Right lobe of liver (tissue), 6 donors: ENCODE measurements around the gene ART4. TPM values are rescaled to one million over a fixed set of nuclear protein-coding genes. Genes with fewer than 3 reads are reported as not detected.

Experiments
- ATAC-seq, 4 donors: fragments of 200-7000 bp; cut with Tn5 transposase; one replicate each; pipeline ENCODE4 v1.9.1; 2020; ENCODE audit warnings: mild to moderate bottlenecking in 4 of 4, moderate library complexity in 4 of 4
- DNase-seq, 3 donors: peaks; one replicate each; pipeline ENCODE4 v3.0.0-alpha.2; 2020
- H3K27ac ChIP-seq, 3 donors: fragments of 200-600 bp; one replicate each; pipeline ENCODE4 v1.8.0; 2022
- H3K27me3 ChIP-seq, 2 donors: fragments of 200-600 bp; one replicate each; pipeline ENCODE4 v1.8.0; 2022
- H3K36me3 ChIP-seq, 4 donors: fragments of 200-600 bp; sonication (generic) in 1 of 4; one replicate each; pipeline versions ENCODE4 v1.5.1 to v1.8.0; 2017 to 2022; ENCODE audit warnings: control low read depth in 1 of 4
- H3K4me1 ChIP-seq, 4 donors: fragments of 200-600 bp; sonication (generic) in 1 of 4; one replicate each; pipeline versions ENCODE4 v1.5.1 to v1.8.0; 2017 to 2022; ENCODE audit warnings: control low read depth in 1 of 4
- H3K4me3 ChIP-seq, 3 donors: fragments of 200-600 bp; one replicate each; pipeline ENCODE4 v1.8.0; 2022
- H3K9me3 ChIP-seq, 4 donors: fragments of 200-600 bp; sonication (generic) in 1 of 4; one replicate each; pipeline versions ENCODE4 v1.5.1 to v1.8.0; 2017 to 2022; ENCODE audit warnings: control low read depth in 1 of 4
- CTCF ChIP-seq, 4 donors: fragments of 200-600 bp in 3 of 4; fragments of 450-650 bp in 1 of 4; IDR thresholded peaks; one replicate each; pipeline versions ENCODE4 v1.5.1 to v1.8.0; 2016 to 2022; ENCODE audit warnings: antibody characterized with exemption in 4 of 4, mild to moderate bottlenecking in 2 of 4
- POLR2A ChIP-seq: fragments of 450-650 bp; IDR thresholded peaks from one replicate; pipeline ENCODE4 v1.6.1; 2017; ENCODE audit warnings: antibody characterized with exemption, mild to moderate bottlenecking
- whole genome bisulfite sequencing: methylation state at CpG from one replicate; pipeline ENCODE4 v1.1.6; 2018; ENCODE audit warnings: low coverage, low lambda C conversion rate; ENCODE audit not compliant: insufficient coverage; ENCODE audit errors: missing lambda C conversion rate; 5-methylcytosine and 5-hydroxymethylcytosine counted together
- intact Hi-C, 2 donors: fragments of 100-400 bp; cut with DNase I; formaldehyde crosslinking; loops; one replicate each; pipeline versions ENCODE4 v1.11.2 to v1.14.1; 2022
- total RNA-seq, 6 experiments: library from RNA; depleted of rRNA in 2 of 6; stranded (reverse); fragments of >200 nt in 2 of 6; fragmentation: NEBNext Ultra II Directional in 3 of 6; extraction: Animal tissue kit (Norgen Biotek cat#: 25700) in 3 of 6; gene quantifications; one replicate each; pipeline versions ENCODE4 v1.1.0 to v1.2.4, GENCODE V29; 2016 to 2023
- donor health status: DM: no; HTN: yes; CAD: no.
- donor health status: DM: no; HTN: no; CAD: no.
- donor health status: DM: no; HTN: no; CAD: no.
- donor health status: DM: no; HTN: yes; CAD: no.
- donor health status: DM: no; HTN: yes; CAD: no.

Gene ART4
- total RNA-seq, 6 experiments from 2014 or later: 19.6 to 43.5 (median 25.1) TPM

- Histone ChIP-seq H3K9me3 (no peaks in the 10 kb centered on the region), H3K27me3 (no peaks in the 10 kb centered on the region), H3K36me3 (no peaks in the 10 kb centered on the region), H3K4me1 (no peaks in the 10 kb centered on the region), H3K4me3 (no peak overlapping the region), H3K27ac (no peak overlapping the region)
- no peak for ATAC-seq
- intact Hi-C loops: no loop called here
- TF ChIP-seq CTCF (IDR thresholded peaks at IDR 0.05) (no peak), POLR2A (no peak)
- no peak for DNase-seq
Measured at GRCh38 chr12:14825256-14825655, 18.1 kb downstream of the ART4 start.

GRCh38 chr12:14824012-14824634, 19.2 kb downstream of the ART4 start:
- 100% methylated on average over 1 of the region's 1 CpG for WGBS
- no peak for ATAC-seq
- intact Hi-C loops: no loop called here

GRCh38 chr12:14814014-14814413, 29.3 kb downstream of the ART4 start, which contains the start of gene SMCO3:
Gene SMCO3 (minus strand): TSS chr12:14814182. CDS start chr12:14806680, 7,502 bp downstream.
- Histone ChIP-seq H3K36me3 (no peaks in the 10 kb centered on the region), H3K4me3 (no peak within 1 kb of the TSS), H3K27me3 (no peaks in the 10 kb centered on the region), H3K4me1 (no peaks in the 10 kb centered on the region), H3K9me3 (no peaks in the 10 kb centered on the region), H3K27ac (no peak within 1 kb of the TSS)
- no peak for DNase-seq
- TF ChIP-seq CTCF (IDR thresholded peaks at IDR 0.05) (no peak), POLR2A (no peak)
- intact Hi-C loops: no loop called here
- 89% methylated on average over 3 of the region's 3 CpGs for WGBS
- no peak for ATAC-seq

More at GRCh38 chr12:14824012-14824634, 19.2 kb downstream of the ART4 start:
- TF ChIP-seq POLR2A: no peak
- no peak for TF ChIP-seq CTCF (IDR thresholded peaks at IDR 0.05)
- H3K4me1 ChIP-seq: no peaks in the 10 kb centered on the region
- no peak overlapping the region for H3K4me3 ChIP-seq
- no peak overlapping the region for H3K27ac ChIP-seq
- no peaks in the 10 kb centered on the region for H3K9me3 ChIP-seq
- no peaks in the 10 kb centered on the region for H3K36me3 ChIP-seq
- DNase-seq: no peak
- no peaks in the 10 kb centered on the region for H3K27me3 ChIP-seq

- ATAC-seq (no peak), DNase-seq (no peak)
- Histone ChIP-seq H3K9me3 (no peaks in the 10 kb centered on the region), H3K27ac (no peak overlapping the region), H3K36me3 (no peaks in the 10 kb centered on the region), H3K4me1 (no peaks in the 10 kb centered on the region), H3K27me3 (no peaks in the 10 kb centered on the region), H3K4me3 (no peak overlapping the region)
- 75% methylated on average over 2 of the region's 2 CpGs for WGBS
- intact Hi-C loops: no loop called here
- TF ChIP-seq POLR2A: no peak
- no peak for TF ChIP-seq CTCF (IDR thresholded peaks at IDR 0.05)
Measured at GRCh38 chr12:14811486-14811885, 31.8 kb downstream of the ART4 start.
